H9 (cell line): ENCODE measurements around the gene KSR1. TPM values are rescaled to one million over a fixed set of nuclear protein-coding genes. Genes with fewer than 3 reads are reported as not detected.

Experiments
- DNase-seq: peaks from one replicate; pipeline ENCODE4 v3.0.0-alpha.2; 2017
- H2AFZ ChIP-seq: one replicate; pipeline ENCODE4 v1.6.1; 2013; ENCODE audit warnings: mild to moderate bottlenecking, low read length, control low read depth, moderate library complexity
- H2AK5ac ChIP-seq: 2 replicates; pipeline ENCODE4 v1.6.1; 2013; ENCODE audit warnings: low read length, control low read depth, mixed read lengths; ENCODE audit not compliant: insufficient read length
- H2BK120ac ChIP-seq: one replicate; pipeline ENCODE4 v1.6.1; 2013; ENCODE audit warnings: low read depth, mild to moderate bottlenecking, low read length, control low read depth, inconsistent platforms; ENCODE audit not compliant: poor library complexity, severe bottlenecking
- H2BK12ac ChIP-seq: 2 replicates; pipeline ENCODE4 v1.6.1; 2013; ENCODE audit warnings: low read length, control low read depth, mixed read lengths, low read depth; ENCODE audit not compliant: insufficient read length
- H2BK15ac ChIP-seq: 2 replicates; pipeline ENCODE4 v1.6.1; 2013; ENCODE audit warnings: low read depth, low read length, control low read depth
- H2BK20ac ChIP-seq: one replicate; pipeline ENCODE4 v1.6.1; 2013; ENCODE audit warnings: low read depth, mild to moderate bottlenecking, low read length, control low read depth, inconsistent platforms; ENCODE audit not compliant: poor library complexity, severe bottlenecking
- H2BK5ac ChIP-seq: 2 replicates; pipeline ENCODE4 v1.6.1; 2013; ENCODE audit warnings: low read length, control low read depth, mixed read lengths; ENCODE audit not compliant: insufficient read length
- H3K14ac ChIP-seq: 2 replicates; pipeline ENCODE4 v1.6.1; 2013; ENCODE audit warnings: low read length, control low read depth; ENCODE audit not compliant: insufficient read depth
- H3K18ac ChIP-seq: 2 replicates; pipeline ENCODE4 v1.6.1; 2013; ENCODE audit warnings: low read depth, mild to moderate bottlenecking, mixed read lengths, low read length, control low read depth; ENCODE audit not compliant: insufficient read length
- H3K23ac ChIP-seq: 2 replicates; pipeline ENCODE4 v1.6.1; 2013; ENCODE audit warnings: low read length, control low read depth, mixed read lengths, low read depth; ENCODE audit not compliant: insufficient read length
- H3K23me2 ChIP-seq: 2 replicates; pipeline ENCODE4 v1.6.1; 2013; ENCODE audit warnings: low read depth, mild to moderate bottlenecking, mixed read lengths, low read length, control low read depth; ENCODE audit not compliant: insufficient read length, poor library complexity, severe bottlenecking
- H3K27ac ChIP-seq: 2 replicates; pipeline ENCODE4 v1.5.1; 2013; ENCODE audit warnings: low read length, control low read depth, mixed read lengths, low read depth; ENCODE audit not compliant: insufficient read length
- H3K27me3 ChIP-seq: 2 replicates; pipeline ENCODE4 v1.6.1; 2013; ENCODE audit warnings: low read length, control low read depth, inconsistent platforms; ENCODE audit not compliant: insufficient read depth
- H3K4ac ChIP-seq: 2 replicates; pipeline ENCODE4 v1.6.1; 2013; ENCODE audit warnings: low read depth, mild to moderate bottlenecking, control low read depth, inconsistent platforms, low read length, moderate library complexity
- H3K4me1 ChIP-seq: 2 replicates; pipeline ENCODE4 v1.6.1; 2013; ENCODE audit warnings: low read length, control low read depth, inconsistent platforms; ENCODE audit not compliant: insufficient read depth
- H3K4me2 ChIP-seq: 2 replicates; pipeline ENCODE4 v1.6.1; 2013; ENCODE audit warnings: low read length, control low read depth, mixed read lengths; ENCODE audit not compliant: insufficient read length, insufficient read depth
- H3K56ac ChIP-seq: 2 replicates; pipeline ENCODE4 v1.6.1; 2013; ENCODE audit warnings: low read depth, mild to moderate bottlenecking, mixed read lengths, low read length, control low read depth; ENCODE audit not compliant: insufficient read length
- H3K79me1 ChIP-seq: 2 replicates; pipeline ENCODE4 v1.6.1; 2013; ENCODE audit warnings: low read depth, mild to moderate bottlenecking, moderate library complexity, low read length, control low read depth, inconsistent platforms; ENCODE audit not compliant: insufficient read depth, poor library complexity, severe bottlenecking
- H3K79me2 ChIP-seq: 2 replicates; pipeline ENCODE4 v1.6.1; 2013; ENCODE audit warnings: low read length, control low read depth, inconsistent platforms; ENCODE audit not compliant: insufficient read depth
- H3K9ac ChIP-seq: 2 replicates; pipeline ENCODE4 v1.6.1; 2013; ENCODE audit warnings: low read length, control low read depth, mixed read lengths; ENCODE audit not compliant: insufficient read length; ENCODE audit errors: extremely low read depth
- H3K9me3 ChIP-seq: one replicate; pipeline ENCODE4 v1.6.1; 2013; ENCODE audit warnings: low read depth, low read length, inconsistent platforms; ENCODE audit not compliant: control insufficient read depth
- H3T11ph ChIP-seq: one replicate; pipeline ENCODE4 v1.6.1; 2013; ENCODE audit warnings: mild to moderate bottlenecking, low read length, control low read depth, inconsistent platforms
- H4K20me1 ChIP-seq: one replicate; pipeline ENCODE4 v1.6.1; 2013; ENCODE audit not compliant: control insufficient read depth, insufficient read length, insufficient read depth
- H4K5ac ChIP-seq: 2 replicates; pipeline ENCODE4 v1.6.1; 2013; ENCODE audit warnings: low read depth, mild to moderate bottlenecking, mixed read lengths, low read length, control low read depth; ENCODE audit not compliant: insufficient read length
- H4K8ac ChIP-seq: replicated peaks from 2 replicates; pipeline ENCODE4 v1.6.1; 2013; ENCODE audit warnings: low read length, control low read depth, mixed read lengths, low read depth; ENCODE audit not compliant: insufficient read length
- H4K91ac ChIP-seq: 2 replicates; pipeline ENCODE4 v1.6.1; 2013; ENCODE audit warnings: low read depth, mild to moderate bottlenecking, moderate library complexity, mixed read lengths, low read length, control low read depth; ENCODE audit not compliant: insufficient read length
- H3K27ac Mint-ChIP-seq, 3 experiments: 2 replicates in 2 of 3; 3 replicates in 1 of 3; pipeline ENCODE4 v1.8.0; 2020 to 2021; ENCODE audit warnings: mixed read lengths in 3 of 3, mild to moderate bottlenecking in 1 of 3, moderate library complexity in 1 of 3
- H3K27me3 Mint-ChIP-seq: 2 replicates; pipeline ENCODE4 v1.8.0; 2021; ENCODE audit warnings: low read depth, mild to moderate bottlenecking, moderate library complexity, mixed read lengths
- H3K36me3 Mint-ChIP-seq, 3 experiments: 2 replicates in 2 of 3; 3 replicates in 1 of 3; pipeline ENCODE4 v1.8.0; 2020 to 2021; ENCODE audit warnings: low read depth in 3 of 3, mixed read lengths in 3 of 3; ENCODE audit not compliant: insufficient read depth in 1 of 3
- H3K4me1 Mint-ChIP-seq, 2 experiments: 2 replicates each; pipeline ENCODE4 v1.8.0; 2020; ENCODE audit warnings: mixed read lengths in 2 of 2
- H3K4me3 Mint-ChIP-seq, 2 experiments: 2 replicates in 1 of 2; 3 replicates in 1 of 2; pipeline ENCODE4 v1.8.0; 2020 to 2021; ENCODE audit warnings: mild to moderate bottlenecking in 2 of 2, mixed read lengths in 2 of 2, moderate library complexity in 1 of 2
- H3K9me3 Mint-ChIP-seq, 2 experiments: 2 replicates in 1 of 2; 3 replicates in 1 of 2; pipeline ENCODE4 v1.8.0; 2020; ENCODE audit warnings: mild to moderate bottlenecking in 2 of 2, mixed read lengths in 2 of 2, moderate library complexity in 1 of 2
- CTCF ChIP-seq: fragments of 200-600 bp; sonication (generic); conservative IDR thresholded peaks from 3 replicates; pipeline ENCODE4 v1.8.0; 2021; ENCODE audit warnings: antibody characterized with exemption, mild to moderate bottlenecking
- WGBS: extraction: QIAGEN DNeasy Blood & Tissue Kit; methylation state at CpG from one replicate; pipeline ENCODE4 v1.1.7; 2013; ENCODE audit warnings: missing lambda C conversion rate, low lambda C conversion rate, mixed read lengths; ENCODE audit not compliant: insufficient read length; ENCODE audit errors: extremely low coverage; 5-methylcytosine and 5-hydroxymethylcytosine counted together
- total RNA-seq: library from RNA; stranded (reverse); gene quantifications from 2 replicates; pipeline ENCODE4 v1.2.1, GENCODE V29; 2021

The KSR1 gene
- total RNA-seq, 1 experiment from 2014 or later: 44.9 TPM

- H2BK20ac ChIP-seq: no peak overlapping the region
- H4K5ac ChIP-seq: no peak overlapping the region
- no peak for DNase-seq
- no peak overlapping the region for H2AK5ac ChIP-seq
- H3K4ac ChIP-seq: no peak overlapping the region
- H2BK12ac ChIP-seq: no peak overlapping the region
- Mint-ChIP-seq H3K27me3 (peaks cover 7% of the 10 kb centered on the region), H3K9me3 (no peaks in the 10 kb centered on the region; a peak in 1 of 5 replicates), H3K4me3 (no peak overlapping the region), H3K36me3 (no peaks in the 10 kb centered on the region), H3K4me1 (no peaks in the 10 kb centered on the region), H3K27ac (peak overlapping the region in 1 of 3 experiments; percentile 43; a peak in 2 of 7 replicates)
- no peak overlapping the region for H2BK15ac ChIP-seq
- H3K9me3 ChIP-seq: no peaks in the 10 kb centered on the region
- H3K9ac ChIP-seq: no peak overlapping the region
- H3K18ac ChIP-seq: no peak overlapping the region
- no peak overlapping the region for H2BK5ac ChIP-seq
- no peak overlapping the region for H3K56ac ChIP-seq
- no peak overlapping the region for H3T11ph ChIP-seq
- no peak overlapping the region for H2BK120ac ChIP-seq
- H3K79me1 ChIP-seq: no peaks in the 10 kb centered on the region
- no peak overlapping the region for H4K8ac ChIP-seq
- no peaks in the 10 kb centered on the region for H3K79me2 ChIP-seq
- H2AFZ ChIP-seq: no peak overlapping the region
- no peak overlapping the region for H3K27ac ChIP-seq
- H3K27me3 ChIP-seq: no peaks in the 10 kb centered on the region
- H3K23me2 ChIP-seq: no peaks in the 10 kb centered on the region
- no peak overlapping the region for H4K91ac ChIP-seq
- H4K20me1 ChIP-seq: no peaks in the 10 kb centered on the region
- H3K4me2 ChIP-seq: no peak overlapping the region
- H3K23ac ChIP-seq: no peak overlapping the region
- WGBS: no CpG with 5 or more reads among the region's 5 CpGs
- H3K4me1 ChIP-seq: no peaks in the 10 kb centered on the region
- TF ChIP-seq CTCF: no peak
- no peak overlapping the region for H3K14ac ChIP-seq
Measured at GRCh38 chr17:27442702-27443101, 13.5 kb upstream of the KSR1 start.
